H9 (cell line): ENCODE data around the gene AIFM3. TPM values are rescaled to one million over a fixed set of nuclear protein-coding genes. Genes with fewer than 3 reads are reported as not detected.

Experiments
- DNase-seq: peaks from one replicate; pipeline ENCODE4 v3.0.0-alpha.2; 2017
- H2AFZ ChIP-seq: one replicate; pipeline ENCODE4 v1.6.1; 2013; ENCODE audit warnings: mild to moderate bottlenecking, low read length, control low read depth, moderate library complexity
- H2AK5ac ChIP-seq: 2 replicates; pipeline ENCODE4 v1.6.1; 2013; ENCODE audit warnings: low read length, control low read depth, mixed read lengths; ENCODE audit not compliant: insufficient read length
- H2BK120ac ChIP-seq: one replicate; pipeline ENCODE4 v1.6.1; 2013; ENCODE audit warnings: low read depth, mild to moderate bottlenecking, low read length, control low read depth, inconsistent platforms; ENCODE audit not compliant: poor library complexity, severe bottlenecking
- H2BK12ac ChIP-seq: 2 replicates; pipeline ENCODE4 v1.6.1; 2013; ENCODE audit warnings: low read length, control low read depth, mixed read lengths, low read depth; ENCODE audit not compliant: insufficient read length
- H2BK15ac ChIP-seq: 2 replicates; pipeline ENCODE4 v1.6.1; 2013; ENCODE audit warnings: low read depth, low read length, control low read depth
- H2BK20ac ChIP-seq: one replicate; pipeline ENCODE4 v1.6.1; 2013; ENCODE audit warnings: low read depth, mild to moderate bottlenecking, low read length, control low read depth, inconsistent platforms; ENCODE audit not compliant: poor library complexity, severe bottlenecking
- H2BK5ac ChIP-seq: 2 replicates; pipeline ENCODE4 v1.6.1; 2013; ENCODE audit warnings: low read length, control low read depth, mixed read lengths; ENCODE audit not compliant: insufficient read length
- H3K14ac ChIP-seq: 2 replicates; pipeline ENCODE4 v1.6.1; 2013; ENCODE audit warnings: low read length, control low read depth; ENCODE audit not compliant: insufficient read depth
- H3K18ac ChIP-seq: 2 replicates; pipeline ENCODE4 v1.6.1; 2013; ENCODE audit warnings: low read depth, mild to moderate bottlenecking, mixed read lengths, low read length, control low read depth; ENCODE audit not compliant: insufficient read length
- H3K23ac ChIP-seq: 2 replicates; pipeline ENCODE4 v1.6.1; 2013; ENCODE audit warnings: low read length, control low read depth, mixed read lengths, low read depth; ENCODE audit not compliant: insufficient read length
- H3K23me2 ChIP-seq: 2 replicates; pipeline ENCODE4 v1.6.1; 2013; ENCODE audit warnings: low read depth, mild to moderate bottlenecking, mixed read lengths, low read length, control low read depth; ENCODE audit not compliant: insufficient read length, poor library complexity, severe bottlenecking
- H3K27ac ChIP-seq: 2 replicates; pipeline ENCODE4 v1.5.1; 2013; ENCODE audit warnings: low read length, control low read depth, mixed read lengths, low read depth; ENCODE audit not compliant: insufficient read length
- H3K27me3 ChIP-seq: 2 replicates; pipeline ENCODE4 v1.6.1; 2013; ENCODE audit warnings: low read length, control low read depth, inconsistent platforms; ENCODE audit not compliant: insufficient read depth
- H3K4ac ChIP-seq: 2 replicates; pipeline ENCODE4 v1.6.1; 2013; ENCODE audit warnings: low read depth, mild to moderate bottlenecking, control low read depth, inconsistent platforms, low read length, moderate library complexity
- H3K4me1 ChIP-seq: 2 replicates; pipeline ENCODE4 v1.6.1; 2013; ENCODE audit warnings: low read length, control low read depth, inconsistent platforms; ENCODE audit not compliant: insufficient read depth
- H3K4me2 ChIP-seq: 2 replicates; pipeline ENCODE4 v1.6.1; 2013; ENCODE audit warnings: low read length, control low read depth, mixed read lengths; ENCODE audit not compliant: insufficient read length, insufficient read depth
- H3K56ac ChIP-seq: 2 replicates; pipeline ENCODE4 v1.6.1; 2013; ENCODE audit warnings: low read depth, mild to moderate bottlenecking, mixed read lengths, low read length, control low read depth; ENCODE audit not compliant: insufficient read length
- H3K79me1 ChIP-seq: 2 replicates; pipeline ENCODE4 v1.6.1; 2013; ENCODE audit warnings: low read depth, mild to moderate bottlenecking, moderate library complexity, low read length, control low read depth, inconsistent platforms; ENCODE audit not compliant: insufficient read depth, poor library complexity, severe bottlenecking
- H3K79me2 ChIP-seq: 2 replicates; pipeline ENCODE4 v1.6.1; 2013; ENCODE audit warnings: low read length, control low read depth, inconsistent platforms; ENCODE audit not compliant: insufficient read depth
- H3K9ac ChIP-seq: 2 replicates; pipeline ENCODE4 v1.6.1; 2013; ENCODE audit warnings: low read length, control low read depth, mixed read lengths; ENCODE audit not compliant: insufficient read length; ENCODE audit errors: extremely low read depth
- H3K9me3 ChIP-seq: one replicate; pipeline ENCODE4 v1.6.1; 2013; ENCODE audit warnings: low read depth, low read length, inconsistent platforms; ENCODE audit not compliant: control insufficient read depth
- H3T11ph ChIP-seq: one replicate; pipeline ENCODE4 v1.6.1; 2013; ENCODE audit warnings: mild to moderate bottlenecking, low read length, control low read depth, inconsistent platforms
- H4K20me1 ChIP-seq: one replicate; pipeline ENCODE4 v1.6.1; 2013; ENCODE audit not compliant: control insufficient read depth, insufficient read length, insufficient read depth
- H4K5ac ChIP-seq: 2 replicates; pipeline ENCODE4 v1.6.1; 2013; ENCODE audit warnings: low read depth, mild to moderate bottlenecking, mixed read lengths, low read length, control low read depth; ENCODE audit not compliant: insufficient read length
- H4K8ac ChIP-seq: replicated peaks from 2 replicates; pipeline ENCODE4 v1.6.1; 2013; ENCODE audit warnings: low read length, control low read depth, mixed read lengths, low read depth; ENCODE audit not compliant: insufficient read length
- H4K91ac ChIP-seq: 2 replicates; pipeline ENCODE4 v1.6.1; 2013; ENCODE audit warnings: low read depth, mild to moderate bottlenecking, moderate library complexity, mixed read lengths, low read length, control low read depth; ENCODE audit not compliant: insufficient read length
- H3K27ac Mint-ChIP-seq, 3 experiments: 2 replicates in 2 of 3; 3 replicates in 1 of 3; pipeline ENCODE4 v1.8.0; 2020 to 2021; ENCODE audit warnings: mixed read lengths in 3 of 3, mild to moderate bottlenecking in 1 of 3, moderate library complexity in 1 of 3
- H3K27me3 Mint-ChIP-seq: 2 replicates; pipeline ENCODE4 v1.8.0; 2021; ENCODE audit warnings: low read depth, mild to moderate bottlenecking, moderate library complexity, mixed read lengths
- H3K36me3 Mint-ChIP-seq, 3 experiments: 2 replicates in 2 of 3; 3 replicates in 1 of 3; pipeline ENCODE4 v1.8.0; 2020 to 2021; ENCODE audit warnings: low read depth in 3 of 3, mixed read lengths in 3 of 3; ENCODE audit not compliant: insufficient read depth in 1 of 3
- H3K4me1 Mint-ChIP-seq, 2 experiments: 2 replicates each; pipeline ENCODE4 v1.8.0; 2020; ENCODE audit warnings: mixed read lengths in 2 of 2
- H3K4me3 Mint-ChIP-seq, 2 experiments: 2 replicates in 1 of 2; 3 replicates in 1 of 2; pipeline ENCODE4 v1.8.0; 2020 to 2021; ENCODE audit warnings: mild to moderate bottlenecking in 2 of 2, mixed read lengths in 2 of 2, moderate library complexity in 1 of 2
- H3K9me3 Mint-ChIP-seq, 2 experiments: 2 replicates in 1 of 2; 3 replicates in 1 of 2; pipeline ENCODE4 v1.8.0; 2020; ENCODE audit warnings: mild to moderate bottlenecking in 2 of 2, mixed read lengths in 2 of 2, moderate library complexity in 1 of 2
- WGBS: extraction: QIAGEN DNeasy Blood & Tissue Kit; methylation state at CpG from one replicate; pipeline ENCODE4 v1.1.7; 2013; ENCODE audit warnings: missing lambda C conversion rate, low lambda C conversion rate, mixed read lengths; ENCODE audit not compliant: insufficient read length; ENCODE audit errors: extremely low coverage; 5-methylcytosine and 5-hydroxymethylcytosine counted together
- total RNA-seq: library from RNA; stranded (reverse); gene quantifications from 2 replicates; pipeline ENCODE4 v1.2.1, GENCODE V29; 2021
- TF ChIP-seq, protein P1 (sequence below): fragments of 200-600 bp; sonication (generic); conservative IDR thresholded peaks from 3 replicates; pipeline ENCODE4 v1.8.0; 2021; ENCODE audit warnings: antibody characterized with exemption, mild to moderate bottlenecking

Gene AIFM3
- total RNA-seq, 1 experiment from 2014 or later: 1.9 TPM

DNA sequence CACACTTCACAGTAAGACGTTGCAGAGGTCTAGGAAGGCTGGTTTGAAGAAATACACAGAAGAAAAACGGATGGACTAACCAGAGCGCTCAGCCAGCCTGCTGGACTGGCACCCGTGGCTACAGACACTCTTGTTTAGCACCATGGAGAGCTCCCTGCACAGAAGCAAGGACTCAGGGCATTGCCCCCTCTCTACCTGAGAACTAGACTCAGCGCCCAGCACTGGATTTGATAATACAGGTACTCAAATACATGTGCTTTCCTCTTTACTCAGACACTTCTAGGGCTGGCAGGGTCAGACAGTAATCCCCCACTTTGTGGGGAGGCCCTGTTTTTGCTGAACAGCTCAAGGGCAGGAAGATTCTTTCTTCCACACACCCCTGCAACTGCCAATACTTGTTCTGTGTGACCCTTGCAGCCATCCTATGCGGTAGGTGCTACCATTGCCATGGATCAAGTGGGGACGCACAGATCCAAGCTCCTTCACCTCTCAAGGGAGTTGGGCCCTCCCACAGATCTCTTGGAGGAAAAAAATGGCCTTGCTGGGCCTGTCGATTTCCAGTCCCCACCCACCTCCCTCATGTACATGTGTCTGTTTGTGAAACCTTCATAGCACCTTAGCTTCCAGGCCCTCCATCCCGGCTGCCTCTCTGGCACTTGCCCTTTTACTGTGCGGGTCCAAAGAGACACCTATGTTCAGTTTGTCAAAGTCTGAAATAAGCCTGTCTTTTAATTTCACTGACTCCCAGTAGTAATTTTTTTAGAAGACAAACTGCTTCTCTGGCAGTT lies 42.8 kb downstream of the AIFM3 start:
- Histone ChIP-seq H3K18ac (no peak overlapping the region), H3K23ac (no peak overlapping the region), H3K4me1 (peaks cover 3% of the 10 kb centered on the region; the same call in 1 of the 2 replicates), H3K9ac (no peak overlapping the region), H3K23me2 (peaks cover 7% of the 10 kb centered on the region), H3K4ac (no peak overlapping the region), H3K4me2 (no peak overlapping the region), H3K9me3 (no peaks in the 10 kb centered on the region), H4K20me1 (no peaks in the 10 kb centered on the region), H2BK12ac (no peak overlapping the region), H2BK20ac (no peak overlapping the region), H4K5ac (no peak overlapping the region), H3K14ac (no peak overlapping the region), H4K8ac (no peak overlapping the region), H3K56ac (no peak overlapping the region), H2BK120ac (no peak overlapping the region), H3K27me3 (no peaks in the 10 kb centered on the region), H4K91ac (no peak overlapping the region), H2BK5ac (no peak overlapping the region), H2AFZ (no peak overlapping the region), H3K79me1 (no peaks in the 10 kb centered on the region), H3T11ph (no peak overlapping the region), H2BK15ac (no peak overlapping the region), H3K27ac (no peak overlapping the region), H2AK5ac (no peak overlapping the region), H3K79me2 (no peaks in the 10 kb centered on the region)
- peak; percentile 72 for DNase-seq
- peak overlapping the region; percentile 21 to 56; a peak in 4 of 5 replicates for H3K4me3 Mint-ChIP-seq
- peaks cover 33 to 46% of the 10 kb centered on the region in 2 experiments for H3K4me1 Mint-ChIP-seq
- TF ChIP-seq, protein P1, sequence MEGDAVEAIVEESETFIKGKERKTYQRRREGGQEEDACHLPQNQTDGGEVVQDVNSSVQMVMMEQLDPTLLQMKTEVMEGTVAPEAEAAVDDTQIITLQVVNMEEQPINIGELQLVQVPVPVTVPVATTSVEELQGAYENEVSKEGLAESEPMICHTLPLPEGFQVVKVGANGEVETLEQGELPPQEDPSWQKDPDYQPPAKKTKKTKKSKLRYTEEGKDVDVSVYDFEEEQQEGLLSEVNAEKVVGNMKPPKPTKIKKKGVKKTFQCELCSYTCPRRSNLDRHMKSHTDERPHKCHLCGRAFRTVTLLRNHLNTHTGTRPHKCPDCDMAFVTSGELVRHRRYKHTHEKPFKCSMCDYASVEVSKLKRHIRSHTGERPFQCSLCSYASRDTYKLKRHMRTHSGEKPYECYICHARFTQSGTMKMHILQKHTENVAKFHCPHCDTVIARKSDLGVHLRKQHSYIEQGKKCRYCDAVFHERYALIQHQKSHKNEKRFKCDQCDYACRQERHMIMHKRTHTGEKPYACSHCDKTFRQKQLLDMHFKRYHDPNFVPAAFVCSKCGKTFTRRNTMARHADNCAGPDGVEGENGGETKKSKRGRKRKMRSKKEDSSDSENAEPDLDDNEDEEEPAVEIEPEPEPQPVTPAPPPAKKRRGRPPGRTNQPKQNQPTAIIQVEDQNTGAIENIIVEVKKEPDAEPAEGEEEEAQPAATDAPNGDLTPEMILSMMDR: no peak
- WGBS: no CpG with 5 or more reads among the region's 10 CpGs
- H3K27ac Mint-ChIP-seq: peak overlapping the region in 2 of 3 experiments; percentile 86 to 94; a peak in 2 of 7 replicates
- H3K27me3 Mint-ChIP-seq: peaks cover 18% of the 10 kb centered on the region
- H3K9me3 Mint-ChIP-seq: no peaks in the 10 kb centered on the region
- H3K36me3 Mint-ChIP-seq: peaks cover 0 to 10% (median 0%) of the 10 kb centered on the region in 3 experiments; a peak in 2 of 7 replicates
